Upper lobe of right lung (tissue), 1 donor: ENCODE measurements around the gene PHYKPL. TPM values are rescaled to one million over a fixed set of nuclear protein-coding genes. Genes with fewer than 3 reads are reported as not detected.
"Not testable (repeated sequence)": the region's sequence is repeated elsewhere in the genome, so short reads cannot be mapped to it uniquely, and the experiment has no call there.

Source experiments
- ATAC-seq: fragments of 200-7000 bp; cut with Tn5 transposase; one replicate; pipeline ENCODE4 v1.9.1; 2020; ENCODE audit warnings: mild to moderate bottlenecking, moderate library complexity
- DNase-seq: peaks from one replicate; pipeline ENCODE4 v3.0.0-alpha.2; 2020
- H3K27ac ChIP-seq: fragments of 200-600 bp; one replicate; pipeline ENCODE4 v1.8.0; 2022
- H3K27me3 ChIP-seq: fragments of 200-600 bp; one replicate; pipeline ENCODE4 v1.8.0; 2022; ENCODE audit warnings: mild to moderate bottlenecking
- H3K36me3 ChIP-seq: fragments of 200-600 bp; one replicate; pipeline ENCODE4 v1.8.0; 2022
- H3K4me1 ChIP-seq: fragments of 200-600 bp; one replicate; pipeline ENCODE4 v1.8.0; 2022
- H3K4me3 ChIP-seq: fragments of 200-600 bp; one replicate; pipeline ENCODE4 v1.8.0; 2022; ENCODE audit warnings: mild to moderate bottlenecking
- H3K9me3 ChIP-seq: fragments of 200-600 bp; one replicate; pipeline ENCODE4 v1.8.0; 2022
- CTCF ChIP-seq: fragments of 200-600 bp; IDR thresholded peaks from one replicate; pipeline ENCODE4 v1.8.0; 2022; ENCODE audit warnings: antibody characterized with exemption
- intact Hi-C: fragments of 100-400 bp; cut with DNase I; formaldehyde crosslinking; loops from one replicate; pipeline ENCODE4 v1.11.0; 2022
- total RNA-seq: library from RNA; stranded (reverse); fragmentation: NEBNext Ultra II Directional; extraction: Animal tissue kit (Norgen Biotek cat#: 25700); gene quantifications from one replicate; pipeline ENCODE4 v1.2.1, GENCODE V29; 2021
- donor health status: DM: no; HTN: yes; CAD: no; lungs with severe emphysema.

The PHYKPL gene
- total RNA-seq, 1 donor from 2014 or later: 96.1 TPM

GRCh38 chr5:178261666-178262600 is 29.3 kb upstream of the PHYKPL start:
- no peaks in the 10 kb centered on the region for H3K4me1 ChIP-seq
- H3K9me3 ChIP-seq: no peaks in the 10 kb centered on the region
- ATAC-seq (no peak), DNase-seq (no peak)
- intact Hi-C loops: no loop called here
- no peak overlapping the region for H3K4me3 ChIP-seq
- no peaks in the 10 kb centered on the region for H3K36me3 ChIP-seq
- no peak overlapping the region for H3K27ac ChIP-seq
- no peak for TF ChIP-seq CTCF
- no peaks in the 10 kb centered on the region for H3K27me3 ChIP-seq

GRCh38 chr5:178259623-178260536 is 27.3 kb upstream of the PHYKPL start:
- H3K4me3 ChIP-seq: no peak overlapping the region
- ATAC-seq (no peak), DNase-seq (no peak)
- intact Hi-C loops: no loop called here
- H3K27me3 ChIP-seq: no peaks in the 10 kb centered on the region
- no peak for TF ChIP-seq CTCF
- no peaks in the 10 kb centered on the region for H3K9me3 ChIP-seq
- no peaks in the 10 kb centered on the region for H3K4me1 ChIP-seq
- no peaks in the 10 kb centered on the region for H3K36me3 ChIP-seq
- no peak overlapping the region for H3K27ac ChIP-seq

- Histone ChIP-seq H3K9me3 (no peaks in the 10 kb centered on the region), H3K27ac (no peak overlapping the region), H3K27me3 (no peaks in the 10 kb centered on the region), H3K4me1 (no peaks in the 10 kb centered on the region), H3K4me3 (no peak overlapping the region), H3K36me3 (no peaks in the 10 kb centered on the region)
- intact Hi-C loops: no loop called here
- TF ChIP-seq CTCF: no peak
- no peak for DNase-seq
- ATAC-seq: no peak
Measured at GRCh38 chr5:178257650-178258049, 25.0 kb upstream of the PHYKPL start.

GRCh38 chr5:178256746-178257145 is 24.1 kb upstream of the PHYKPL start:
- TF ChIP-seq CTCF: no peak
- DNase-seq (no peak), ATAC-seq (no peak)
- no peak overlapping the region for H3K27ac ChIP-seq
- H3K9me3 ChIP-seq: no peaks in the 10 kb centered on the region
- no peaks in the 10 kb centered on the region for H3K36me3 ChIP-seq
- H3K4me3 ChIP-seq: no peak overlapping the region
- no peaks in the 10 kb centered on the region for H3K4me1 ChIP-seq
- intact Hi-C loops: no loop called here
- H3K27me3 ChIP-seq: no peaks in the 10 kb centered on the region

DNA sequence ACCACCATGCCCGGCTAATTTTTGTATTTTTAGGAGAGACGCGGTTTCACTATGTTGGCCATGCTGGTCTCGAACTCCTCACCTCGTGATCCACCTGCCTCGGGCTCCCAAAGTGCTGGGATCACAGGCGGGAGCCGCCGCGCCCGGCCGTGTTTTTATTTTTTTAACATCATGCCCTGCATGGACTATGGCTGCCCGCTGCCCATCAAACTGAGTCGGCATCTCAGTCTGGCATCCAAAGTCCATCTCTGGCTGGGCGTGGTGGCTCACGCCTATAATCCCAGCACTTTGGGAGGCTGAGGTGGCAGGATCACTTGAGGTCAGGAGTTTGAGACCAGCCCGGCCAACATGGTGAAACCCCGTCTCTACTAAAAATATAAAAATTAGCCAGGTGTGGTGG is 21.0 kb upstream of the PHYKPL start:
- H3K36me3 ChIP-seq, H3K27me3 ChIP-seq, ATAC-seq, H3K9me3 ChIP-seq, H3K27ac ChIP-seq, DNase-seq, intact Hi-C loops, H3K4me3 ChIP-seq, H3K4me1 ChIP-seq: not testable (repeated sequence)

DNA sequence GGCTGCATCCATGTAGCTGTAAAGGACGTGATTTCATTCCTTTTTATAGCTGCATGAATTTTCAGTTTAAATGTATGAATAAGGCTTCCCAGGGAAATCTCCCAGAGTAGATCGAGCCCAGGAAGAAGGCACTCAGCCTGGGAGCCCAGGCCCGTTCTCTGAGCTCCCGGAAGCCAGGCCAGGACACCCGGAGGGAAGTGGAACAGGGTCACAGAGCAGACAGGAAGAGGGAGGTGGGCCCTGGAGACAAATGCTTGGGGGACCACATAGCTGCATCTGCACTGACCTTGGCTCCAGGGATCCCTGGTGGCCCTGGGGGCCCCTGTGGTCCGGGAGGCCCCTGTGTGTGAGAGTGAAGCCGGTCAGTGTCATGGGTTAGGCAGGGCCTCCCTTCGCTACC is 19.7 kb upstream of the PHYKPL start:
- Histone ChIP-seq H3K27ac (no peak overlapping the region), H3K4me1 (no peaks in the 10 kb centered on the region), H3K4me3 (no peak overlapping the region), H3K27me3 (no peaks in the 10 kb centered on the region), H3K36me3 (no peaks in the 10 kb centered on the region), H3K9me3 (no peaks in the 10 kb centered on the region)
- intact Hi-C loops: no loop called here
- no peak for DNase-seq
- TF ChIP-seq CTCF: no peak
- ATAC-seq: no peak
